HEK293 (cell line): ENCODE measurements around the gene SLC8A2.

Experiments
- CTCF ChIA-PET: fragments of 350-600 bp; formaldehyde crosslinking; extraction: SDS; loops from one replicate; lab custom pipeline; 2021; ENCODE audit warnings: antibody characterized with exemption; lab: Yijun Ruan, JAX
- POLR2A ChIA-PET: fragments of 300-600 bp; formaldehyde crosslinking; extraction: SDS; loops from one replicate; lab custom pipeline; 2020; ENCODE audit warnings: antibody characterized with exemption, inconsistent platforms; lab: Yijun Ruan, JAX
- H3K27ac ChIP-seq: fragments of 200-500 bp; sonication (Bioruptor generic); 2 replicates; pipeline ENCODE4 v1.5.1; 2014; ENCODE audit warnings: low read depth, low read length, control low read depth, inconsistent platforms; ENCODE audit errors: extremely low read depth
- H3K36me3 ChIP-seq, 2 experiments: fragments of 200-500 bp in 1 of 2; sonication (Bioruptor generic) in 1 of 2; 1 replicate in 1 of 2; 2 replicates in 1 of 2; pipeline ENCODE4 v1.5.1; 2014 to 2017; ENCODE audit warnings: inconsistent platforms in 2 of 2, low read length in 2 of 2; ENCODE audit not compliant: control insufficient read depth in 2 of 2, insufficient read depth in 1 of 2
- H3K4me1 ChIP-seq: fragments of 200-500 bp; sonication (Bioruptor generic); 2 replicates; pipeline ENCODE4 v1.5.1; 2014; ENCODE audit warnings: mild to moderate bottlenecking, low read length, inconsistent platforms; ENCODE audit not compliant: control insufficient read depth, insufficient read depth
- H3K4me3 ChIP-seq: 2 replicates; pipeline ENCODE4 v1.5.1; 2011; ENCODE audit warnings: low read depth, mild to moderate bottlenecking, control low read depth, low read length, moderate library complexity
- H3K9me3 ChIP-seq: fragments of 200-500 bp; sonication (Bioruptor generic); 2 replicates; pipeline ENCODE4 v1.5.1; 2014; ENCODE audit warnings: low read depth, low read length, inconsistent platforms; ENCODE audit not compliant: control insufficient read depth, insufficient read depth
- EGR2 ChIP-seq: fragments of 450-650 bp; formaldehyde crosslinking; IDR thresholded peaks from 2 replicates; pipeline ENCODE4 v1.5.1; 2016; ENCODE audit warnings: low read depth, missing biosample characterization, missing genetic modification characterization
- GLIS1 ChIP-seq: fragments of 450-650 bp; formaldehyde crosslinking; IDR thresholded peaks from 2 replicates; pipeline ENCODE4 v1.5.1; 2016; ENCODE audit warnings: missing biosample characterization, missing genetic modification characterization
- PRDM1 ChIP-seq: fragments of 450-650 bp; formaldehyde crosslinking; IDR thresholded peaks from 2 replicates; pipeline ENCODE4; 2016; ENCODE audit warnings: missing biosample characterization, missing genetic modification characterization
- SP2 ChIP-seq: fragments of 450-650 bp; formaldehyde crosslinking; IDR thresholded peaks from 2 replicates; pipeline ENCODE4 v1.5.1; 2016; ENCODE audit warnings: missing biosample characterization, missing genetic modification characterization
- SP3 ChIP-seq: fragments of 450-650 bp; formaldehyde crosslinking; IDR thresholded peaks from 2 replicates; pipeline ENCODE4 v1.5.1; 2016; ENCODE audit warnings: missing biosample characterization, missing genetic modification characterization
- ZEB2 ChIP-seq: fragments of 450-650 bp; formaldehyde crosslinking; IDR thresholded peaks from 2 replicates; pipeline ENCODE4 v1.5.1; 2016; ENCODE audit warnings: missing biosample characterization, missing genetic modification characterization
- ZFHX2 ChIP-seq: fragments of 450-650 bp; formaldehyde crosslinking; conservative IDR thresholded peaks from 2 replicates; pipeline ENCODE4 v1.5.1; 2016; ENCODE audit warnings: missing biosample characterization, missing genetic modification characterization
- ZNF335 ChIP-seq: fragments of 450-650 bp; formaldehyde crosslinking; conservative IDR thresholded peaks from 2 replicates; pipeline ENCODE4 v1.5.1; 2016; ENCODE audit warnings: missing biosample characterization, missing genetic modification characterization
- ZSCAN30 ChIP-seq: fragments of 450-650 bp; IDR thresholded peaks from 2 replicates; pipeline ENCODE4 v1.5.1; 2018; ENCODE audit warnings: missing biosample characterization, mild to moderate bottlenecking, missing genetic modification characterization, moderate library complexity
- TF ChIP-seq, protein P1 (sequence below): fragments of 450-650 bp; formaldehyde crosslinking; IDR thresholded peaks from 2 replicates; pipeline ENCODE4 v1.5.1; 2017; ENCODE audit warnings: missing biosample characterization, missing genetic modification characterization
- TF ChIP-seq, protein P2 (sequence below): fragments of 450-650 bp; formaldehyde crosslinking; IDR thresholded peaks from 2 replicates; pipeline ENCODE4 v1.5.1; 2016; ENCODE audit warnings: missing biosample characterization, missing genetic modification characterization
- TF ChIP-seq, protein P3 (sequence below): fragments of 450-650 bp; formaldehyde crosslinking; conservative IDR thresholded peaks from 2 replicates; pipeline ENCODE4 v1.5.1; 2016; ENCODE audit warnings: low read depth, missing biosample characterization, missing genetic modification characterization
- TF ChIP-seq, protein P4 (sequence below): fragments of 450-650 bp; formaldehyde crosslinking; IDR thresholded peaks from 2 replicates; pipeline ENCODE4 v1.5.1; 2016; ENCODE audit warnings: missing biosample characterization, missing genetic modification characterization
- TF ChIP-seq, protein P5 (sequence below): fragments of 450-650 bp; formaldehyde crosslinking; IDR thresholded peaks from 2 replicates; pipeline ENCODE4 v1.5.1; 2016; ENCODE audit warnings: missing biosample characterization, missing genetic modification characterization
- TF ChIP-seq, protein P6 (sequence below): fragments of 450-650 bp; formaldehyde crosslinking; IDR thresholded peaks from 2 replicates; pipeline ENCODE4 v1.5.1; 2016; ENCODE audit warnings: missing biosample characterization, missing genetic modification characterization

SLC8A2 gene

DNA sequence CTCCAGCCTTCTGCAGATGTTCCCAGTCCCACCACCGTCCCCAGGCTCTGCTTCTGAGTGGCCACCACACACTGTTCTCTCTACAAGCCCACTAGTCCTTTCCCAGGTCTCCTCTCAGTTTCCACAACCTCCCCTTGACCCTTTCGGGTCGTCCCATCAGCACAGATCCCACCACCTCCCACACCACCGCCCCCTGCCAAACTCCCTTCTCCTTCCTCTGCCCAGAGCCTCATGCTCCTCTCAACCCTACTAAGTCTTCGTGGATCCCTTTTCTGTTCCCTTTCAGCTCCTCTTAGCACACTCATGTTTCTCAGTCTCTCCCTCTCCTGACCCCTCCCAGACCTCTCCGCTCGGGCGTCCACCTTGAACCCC lies 41.2 kb upstream of the SLC8A2 start:
- Histone ChIP-seq H3K4me3 (no peak overlapping the region), H3K36me3 (peaks cover 0 to 17% of the 10 kb centered on the region in 2 experiments; a peak in 1 of 3 replicates), H3K4me1 (peaks cover 17% of the 10 kb centered on the region), H3K27ac (0 out of 2 replicates have a peak overlapping the region, but pooled peaks have one; percentile 11), H3K9me3 (no peaks in the 10 kb centered on the region)
- TF ChIP-seq PRDM1 (tag by site-specific recombination): no peak
- TF ChIP-seq, protein P1, sequence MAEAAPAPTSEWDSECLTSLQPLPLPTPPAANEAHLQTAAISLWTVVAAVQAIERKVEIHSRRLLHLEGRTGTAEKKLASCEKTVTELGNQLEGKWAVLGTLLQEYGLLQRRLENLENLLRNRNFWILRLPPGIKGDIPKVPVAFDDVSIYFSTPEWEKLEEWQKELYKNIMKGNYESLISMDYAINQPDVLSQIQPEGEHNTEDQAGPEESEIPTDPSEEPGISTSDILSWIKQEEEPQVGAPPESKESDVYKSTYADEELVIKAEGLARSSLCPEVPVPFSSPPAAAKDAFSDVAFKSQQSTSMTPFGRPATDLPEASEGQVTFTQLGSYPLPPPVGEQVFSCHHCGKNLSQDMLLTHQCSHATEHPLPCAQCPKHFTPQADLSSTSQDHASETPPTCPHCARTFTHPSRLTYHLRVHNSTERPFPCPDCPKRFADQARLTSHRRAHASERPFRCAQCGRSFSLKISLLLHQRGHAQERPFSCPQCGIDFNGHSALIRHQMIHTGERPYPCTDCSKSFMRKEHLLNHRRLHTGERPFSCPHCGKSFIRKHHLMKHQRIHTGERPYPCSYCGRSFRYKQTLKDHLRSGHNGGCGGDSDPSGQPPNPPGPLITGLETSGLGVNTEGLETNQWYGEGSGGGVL (tag by site-specific recombination): 0 out of 2 replicates have a peak, but pooled peaks have one; percentile 11
- no peak for TF ChIP-seq ZSCAN30 (tag by site-specific recombination)
- TF ChIP-seq ZFHX2 (tag by site-specific recombination): peak; percentile 75
- peak; percentile 74; the same call in 1 of the 2 replicates for TF ChIP-seq EGR2
- TF ChIP-seq, protein P2, sequence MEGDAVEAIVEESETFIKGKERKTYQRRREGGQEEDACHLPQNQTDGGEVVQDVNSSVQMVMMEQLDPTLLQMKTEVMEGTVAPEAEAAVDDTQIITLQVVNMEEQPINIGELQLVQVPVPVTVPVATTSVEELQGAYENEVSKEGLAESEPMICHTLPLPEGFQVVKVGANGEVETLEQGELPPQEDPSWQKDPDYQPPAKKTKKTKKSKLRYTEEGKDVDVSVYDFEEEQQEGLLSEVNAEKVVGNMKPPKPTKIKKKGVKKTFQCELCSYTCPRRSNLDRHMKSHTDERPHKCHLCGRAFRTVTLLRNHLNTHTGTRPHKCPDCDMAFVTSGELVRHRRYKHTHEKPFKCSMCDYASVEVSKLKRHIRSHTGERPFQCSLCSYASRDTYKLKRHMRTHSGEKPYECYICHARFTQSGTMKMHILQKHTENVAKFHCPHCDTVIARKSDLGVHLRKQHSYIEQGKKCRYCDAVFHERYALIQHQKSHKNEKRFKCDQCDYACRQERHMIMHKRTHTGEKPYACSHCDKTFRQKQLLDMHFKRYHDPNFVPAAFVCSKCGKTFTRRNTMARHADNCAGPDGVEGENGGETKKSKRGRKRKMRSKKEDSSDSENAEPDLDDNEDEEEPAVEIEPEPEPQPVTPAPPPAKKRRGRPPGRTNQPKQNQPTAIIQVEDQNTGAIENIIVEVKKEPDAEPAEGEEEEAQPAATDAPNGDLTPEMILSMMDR (tag by site-specific recombination): no peak
- CTCF ChIA-PET: interaction anchor here (0.6 kb wide), 1 partner anchor 9 kb away, joined by 3 read pairs; no protein-coding TSS in a partner anchor
- POLR2A ChIA-PET: interaction anchor here (0.7 to 2.3 kb wide), 3 partner anchors 17 to 1796 kb away, joined by 4 to 7 read pairs (median 5); partner anchors contain the start of gene KPTN

DNA sequence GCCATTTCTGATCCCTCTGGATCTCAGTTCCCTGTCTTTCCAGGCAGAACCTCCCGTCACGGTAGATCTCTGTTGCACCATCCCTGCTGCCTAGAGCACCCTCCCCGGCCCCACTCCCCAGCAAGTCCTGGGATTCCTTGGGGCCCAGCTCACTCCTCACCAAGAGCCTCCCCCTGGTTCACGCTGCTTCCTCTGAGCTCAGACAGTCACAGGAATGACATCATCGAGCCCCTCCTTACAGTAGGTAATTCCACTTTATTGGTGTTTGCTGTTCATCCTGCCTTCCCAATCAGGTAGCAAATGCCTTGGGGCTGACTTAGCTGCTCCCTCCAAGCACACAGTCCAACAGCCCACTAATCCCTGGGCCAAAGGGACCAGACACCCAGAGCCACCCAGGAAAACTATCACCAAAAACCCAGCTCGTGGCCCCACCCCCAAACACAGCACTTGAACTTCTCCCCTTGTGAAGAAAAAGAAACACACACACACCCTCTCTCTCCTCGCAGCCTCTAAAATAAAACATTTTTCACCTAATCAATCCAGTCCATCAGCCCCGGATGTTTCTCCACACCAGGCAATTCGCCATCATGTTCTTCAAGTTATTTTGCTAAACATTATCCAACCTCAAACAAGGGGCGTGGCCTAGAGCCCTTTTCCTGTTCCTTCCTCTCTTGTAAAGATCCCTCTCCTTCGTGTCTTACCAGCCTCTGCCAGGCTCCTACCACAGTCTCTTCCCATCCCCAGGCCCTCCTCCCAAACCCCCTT lies 40.7 kb upstream of the SLC8A2 start:
- Histone ChIP-seq H3K9me3 (no peaks in the 10 kb centered on the region), H3K36me3 (peaks cover 0 to 20% of the 10 kb centered on the region in 2 experiments; a peak in 1 of 3 replicates), H3K27ac (0 out of 2 replicates have a peak overlapping the region, but pooled peaks have one; percentile 11), H3K4me3 (no peak overlapping the region), H3K4me1 (peaks cover 17% of the 10 kb centered on the region)
- CTCF ChIA-PET: interaction anchor here (0.6 to 1.1 kb wide), 2 partner anchors 8 to 78 kb away, joined by 3 to 4 read pairs; no protein-coding TSS in a partner anchor
- POLR2A ChIA-PET: interaction anchor here (0.8 to 2.3 kb wide), 2 partner anchors 18 to 28 kb away, joined by 4 to 7 read pairs; partner anchors contain the start of gene KPTN
- TF ChIP-seq, protein P3, sequence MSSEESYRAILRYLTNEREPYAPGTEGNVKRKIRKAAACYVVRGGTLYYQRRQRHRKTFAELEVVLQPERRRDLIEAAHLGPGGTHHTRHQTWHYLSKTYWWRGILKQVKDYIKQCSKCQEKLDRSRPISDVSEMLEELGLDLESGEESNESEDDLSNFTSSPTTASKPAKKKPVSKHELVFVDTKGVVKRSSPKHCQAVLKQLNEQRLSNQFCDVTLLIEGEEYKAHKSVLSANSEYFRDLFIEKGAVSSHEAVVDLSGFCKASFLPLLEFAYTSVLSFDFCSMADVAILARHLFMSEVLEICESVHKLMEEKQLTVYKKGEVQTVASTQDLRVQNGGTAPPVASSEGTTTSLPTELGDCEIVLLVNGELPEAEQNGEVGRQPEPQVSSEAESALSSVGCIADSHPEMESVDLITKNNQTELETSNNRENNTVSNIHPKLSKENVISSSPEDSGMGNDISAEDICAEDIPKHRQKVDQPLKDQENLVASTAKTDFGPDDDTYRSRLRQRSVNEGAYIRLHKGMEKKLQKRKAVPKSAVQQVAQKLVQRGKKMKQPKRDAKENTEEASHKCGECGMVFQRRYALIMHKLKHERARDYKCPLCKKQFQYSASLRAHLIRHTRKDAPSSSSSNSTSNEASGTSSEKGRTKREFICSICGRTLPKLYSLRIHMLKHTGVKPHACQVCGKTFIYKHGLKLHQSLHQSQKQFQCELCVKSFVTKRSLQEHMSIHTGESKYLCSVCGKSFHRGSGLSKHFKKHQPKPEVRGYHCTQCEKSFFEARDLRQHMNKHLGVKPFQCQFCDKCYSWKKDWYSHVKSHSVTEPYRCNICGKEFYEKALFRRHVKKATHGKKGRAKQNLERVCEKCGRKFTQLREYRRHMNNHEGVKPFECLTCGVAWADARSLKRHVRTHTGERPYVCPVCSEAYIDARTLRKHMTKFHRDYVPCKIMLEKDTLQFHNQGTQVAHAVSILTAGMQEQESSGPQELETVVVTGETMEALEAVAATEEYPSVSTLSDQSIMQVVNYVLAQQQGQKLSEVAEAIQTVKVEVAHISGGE (tag by site-specific recombination): no peak
- TF ChIP-seq SP3 (tag by site-specific recombination): peak; percentile 63
- peak; percentile 33; the same call in 1 of the 2 replicates for TF ChIP-seq GLIS1
- peak; percentile 66 for TF ChIP-seq ZNF335 (tag by site-specific recombination)
- TF ChIP-seq, protein P4, sequence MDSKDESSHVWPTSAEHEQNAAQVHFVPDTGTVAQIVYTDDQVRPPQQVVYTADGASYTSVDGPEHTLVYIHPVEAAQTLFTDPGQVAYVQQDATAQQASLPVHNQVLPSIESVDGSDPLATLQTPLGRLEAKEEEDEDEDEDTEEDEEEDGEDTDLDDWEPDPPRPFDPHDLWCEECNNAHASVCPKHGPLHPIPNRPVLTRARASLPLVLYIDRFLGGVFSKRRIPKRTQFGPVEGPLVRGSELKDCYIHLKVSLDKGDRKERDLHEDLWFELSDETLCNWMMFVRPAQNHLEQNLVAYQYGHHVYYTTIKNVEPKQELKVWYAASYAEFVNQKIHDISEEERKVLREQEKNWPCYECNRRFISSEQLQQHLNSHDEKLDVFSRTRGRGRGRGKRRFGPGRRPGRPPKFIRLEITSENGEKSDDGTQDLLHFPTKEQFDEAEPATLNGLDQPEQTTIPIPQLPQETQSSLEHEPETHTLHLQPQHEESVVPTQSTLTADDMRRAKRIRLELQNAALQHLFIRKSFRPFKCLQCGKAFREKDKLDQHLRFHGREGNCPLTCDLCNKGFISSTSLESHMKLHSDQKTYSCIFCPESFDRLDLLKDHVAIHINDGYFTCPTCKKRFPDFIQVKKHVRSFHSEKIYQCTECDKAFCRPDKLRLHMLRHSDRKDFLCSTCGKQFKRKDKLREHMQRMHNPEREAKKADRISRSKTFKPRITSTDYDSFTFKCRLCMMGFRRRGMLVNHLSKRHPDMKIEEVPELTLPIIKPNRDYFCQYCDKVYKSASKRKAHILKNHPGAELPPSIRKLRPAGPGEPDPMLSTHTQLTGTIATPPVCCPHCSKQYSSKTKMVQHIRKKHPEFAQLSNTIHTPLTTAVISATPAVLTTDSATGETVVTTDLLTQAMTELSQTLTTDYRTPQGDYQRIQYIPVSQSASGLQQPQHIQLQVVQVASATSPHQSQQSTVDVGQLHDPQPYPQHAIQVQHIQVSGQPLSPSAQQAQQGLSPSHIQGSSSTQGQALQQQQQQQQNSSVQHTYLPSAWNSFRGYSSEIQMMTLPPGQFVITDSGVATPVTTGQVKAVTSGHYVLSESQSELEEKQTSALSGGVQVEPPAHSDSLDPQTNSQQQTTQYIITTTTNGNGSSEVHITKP (tag by site-specific recombination): peak; percentile 86
- 0 out of 2 replicates have a peak, but pooled peaks have one; percentile 34 for TF ChIP-seq ZEB2
- TF ChIP-seq, protein P5, sequence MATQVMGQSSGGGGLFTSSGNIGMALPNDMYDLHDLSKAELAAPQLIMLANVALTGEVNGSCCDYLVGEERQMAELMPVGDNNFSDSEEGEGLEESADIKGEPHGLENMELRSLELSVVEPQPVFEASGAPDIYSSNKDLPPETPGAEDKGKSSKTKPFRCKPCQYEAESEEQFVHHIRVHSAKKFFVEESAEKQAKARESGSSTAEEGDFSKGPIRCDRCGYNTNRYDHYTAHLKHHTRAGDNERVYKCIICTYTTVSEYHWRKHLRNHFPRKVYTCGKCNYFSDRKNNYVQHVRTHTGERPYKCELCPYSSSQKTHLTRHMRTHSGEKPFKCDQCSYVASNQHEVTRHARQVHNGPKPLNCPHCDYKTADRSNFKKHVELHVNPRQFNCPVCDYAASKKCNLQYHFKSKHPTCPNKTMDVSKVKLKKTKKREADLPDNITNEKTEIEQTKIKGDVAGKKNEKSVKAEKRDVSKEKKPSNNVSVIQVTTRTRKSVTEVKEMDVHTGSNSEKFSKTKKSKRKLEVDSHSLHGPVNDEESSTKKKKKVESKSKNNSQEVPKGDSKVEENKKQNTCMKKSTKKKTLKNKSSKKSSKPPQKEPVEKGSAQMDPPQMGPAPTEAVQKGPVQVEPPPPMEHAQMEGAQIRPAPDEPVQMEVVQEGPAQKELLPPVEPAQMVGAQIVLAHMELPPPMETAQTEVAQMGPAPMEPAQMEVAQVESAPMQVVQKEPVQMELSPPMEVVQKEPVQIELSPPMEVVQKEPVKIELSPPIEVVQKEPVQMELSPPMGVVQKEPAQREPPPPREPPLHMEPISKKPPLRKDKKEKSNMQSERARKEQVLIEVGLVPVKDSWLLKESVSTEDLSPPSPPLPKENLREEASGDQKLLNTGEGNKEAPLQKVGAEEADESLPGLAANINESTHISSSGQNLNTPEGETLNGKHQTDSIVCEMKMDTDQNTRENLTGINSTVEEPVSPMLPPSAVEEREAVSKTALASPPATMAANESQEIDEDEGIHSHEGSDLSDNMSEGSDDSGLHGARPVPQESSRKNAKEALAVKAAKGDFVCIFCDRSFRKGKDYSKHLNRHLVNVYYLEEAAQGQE: no peak
- TF ChIP-seq, protein P6, sequence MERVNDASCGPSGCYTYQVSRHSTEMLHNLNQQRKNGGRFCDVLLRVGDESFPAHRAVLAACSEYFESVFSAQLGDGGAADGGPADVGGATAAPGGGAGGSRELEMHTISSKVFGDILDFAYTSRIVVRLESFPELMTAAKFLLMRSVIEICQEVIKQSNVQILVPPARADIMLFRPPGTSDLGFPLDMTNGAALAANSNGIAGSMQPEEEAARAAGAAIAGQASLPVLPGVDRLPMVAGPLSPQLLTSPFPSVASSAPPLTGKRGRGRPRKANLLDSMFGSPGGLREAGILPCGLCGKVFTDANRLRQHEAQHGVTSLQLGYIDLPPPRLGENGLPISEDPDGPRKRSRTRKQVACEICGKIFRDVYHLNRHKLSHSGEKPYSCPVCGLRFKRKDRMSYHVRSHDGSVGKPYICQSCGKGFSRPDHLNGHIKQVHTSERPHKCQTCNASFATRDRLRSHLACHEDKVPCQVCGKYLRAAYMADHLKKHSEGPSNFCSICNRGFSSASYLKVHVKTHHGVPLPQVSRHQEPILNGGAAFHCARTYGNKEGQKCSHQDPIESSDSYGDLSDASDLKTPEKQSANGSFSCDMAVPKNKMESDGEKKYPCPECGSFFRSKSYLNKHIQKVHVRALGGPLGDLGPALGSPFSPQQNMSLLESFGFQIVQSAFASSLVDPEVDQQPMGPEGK (tag by site-specific recombination): peak; percentile 72
- TF ChIP-seq SP2 (tag by site-specific recombination): peak; percentile 36
